Osteoblast (primary cell): ENCODE results near the gene FAM163A. TPM values are rescaled to one million over a fixed set of nuclear protein-coding genes. Genes with fewer than 3 reads are reported as not detected.

Source experiments
- DNase-seq: peaks from one replicate; pipeline ENCODE4 v3.0.0; 2011; ENCODE audit warnings: low spot score, mixed read lengths; ENCODE audit not compliant: insufficient read length; ENCODE audit errors: missing footprints
- H2AFZ ChIP-seq: 2 replicates; pipeline ENCODE4 v1.6.0; 2011; ENCODE audit warnings: mild to moderate bottlenecking, low read length
- H3K27ac ChIP-seq: 2 replicates; pipeline ENCODE4 v1.5.1; 2011; ENCODE audit warnings: mild to moderate bottlenecking, low read depth, low read length, moderate library complexity
- H3K27me3 ChIP-seq: 2 replicates; pipeline ENCODE4 v1.6.0; 2012; ENCODE audit warnings: mild to moderate bottlenecking, control low read depth, inconsistent platforms, low read length, moderate library complexity; ENCODE audit not compliant: insufficient read depth
- H3K36me3 ChIP-seq: 2 replicates; pipeline ENCODE4 v1.5.1; 2011; ENCODE audit warnings: mild to moderate bottlenecking, low read length, control low read depth, moderate library complexity; ENCODE audit not compliant: insufficient read depth
- H3K4me1 ChIP-seq: 2 replicates; pipeline ENCODE4 v1.5.1; 2011; ENCODE audit warnings: mild to moderate bottlenecking, low read length, control low read depth, moderate library complexity; ENCODE audit not compliant: insufficient read depth
- H3K4me2 ChIP-seq: 2 replicates; pipeline ENCODE4 v1.6.0; 2011; ENCODE audit warnings: mild to moderate bottlenecking, low read length; ENCODE audit not compliant: insufficient read depth
- H3K4me3 ChIP-seq: fragments of 200-600 bp; sonication (generic); 3 replicates; pipeline ENCODE4 v1.5.1; 2012; ENCODE audit warnings: mild to moderate bottlenecking, low read length, inconsistent platforms; ENCODE audit not compliant: insufficient read depth
- H3K79me2 ChIP-seq: 2 replicates; pipeline ENCODE4 v1.6.0; 2012; ENCODE audit warnings: mild to moderate bottlenecking, low read length, control low read depth, inconsistent platforms; ENCODE audit not compliant: insufficient read depth
- H3K9me3 ChIP-seq: 2 replicates; pipeline ENCODE4 v1.5.1; 2011; ENCODE audit warnings: low read depth, low read length, control low read depth
- H4K20me1 ChIP-seq: 2 replicates; pipeline ENCODE4 v1.6.0; 2012; ENCODE audit warnings: mild to moderate bottlenecking, low read length, control low read depth; ENCODE audit not compliant: insufficient read depth
- total RNA-seq: library from RNA; depleted of rRNA; stranded (reverse); fragments of >200 nt; gene quantifications from 2 replicates; pipeline ENCODE4 v1.2.3, GENCODE V29; 2012
- TF ChIP-seq, protein P1 (sequence below): IDR thresholded peaks from 2 replicates; pipeline ENCODE4 v1.5.1; 2011; ENCODE audit warnings: mild to moderate bottlenecking, low read depth, low read length, moderate library complexity; ENCODE audit errors: extremely low read depth

The FAM163A gene
- total RNA-seq, 1 donor = not detected

DNA sequence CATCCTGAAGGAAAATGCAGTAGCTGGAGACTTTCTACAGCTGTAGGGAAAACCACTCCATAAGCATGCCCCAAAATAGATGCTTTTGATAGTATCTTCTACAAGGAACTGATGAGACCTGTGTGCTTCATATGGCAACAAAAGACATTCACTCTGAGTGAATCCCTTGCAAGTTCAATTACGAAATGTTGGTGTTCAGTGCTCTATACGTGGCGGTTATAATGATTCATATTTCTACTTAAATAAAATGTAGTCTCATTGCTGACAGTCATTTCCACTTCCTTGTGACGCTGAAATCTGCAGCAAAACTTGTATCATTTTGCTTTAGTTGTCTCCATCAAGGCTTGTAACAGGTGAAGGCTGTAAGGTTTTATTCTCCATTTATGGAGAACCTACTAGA lies 113.9 kb downstream of the FAM163A start:
- TF ChIP-seq, protein P1, sequence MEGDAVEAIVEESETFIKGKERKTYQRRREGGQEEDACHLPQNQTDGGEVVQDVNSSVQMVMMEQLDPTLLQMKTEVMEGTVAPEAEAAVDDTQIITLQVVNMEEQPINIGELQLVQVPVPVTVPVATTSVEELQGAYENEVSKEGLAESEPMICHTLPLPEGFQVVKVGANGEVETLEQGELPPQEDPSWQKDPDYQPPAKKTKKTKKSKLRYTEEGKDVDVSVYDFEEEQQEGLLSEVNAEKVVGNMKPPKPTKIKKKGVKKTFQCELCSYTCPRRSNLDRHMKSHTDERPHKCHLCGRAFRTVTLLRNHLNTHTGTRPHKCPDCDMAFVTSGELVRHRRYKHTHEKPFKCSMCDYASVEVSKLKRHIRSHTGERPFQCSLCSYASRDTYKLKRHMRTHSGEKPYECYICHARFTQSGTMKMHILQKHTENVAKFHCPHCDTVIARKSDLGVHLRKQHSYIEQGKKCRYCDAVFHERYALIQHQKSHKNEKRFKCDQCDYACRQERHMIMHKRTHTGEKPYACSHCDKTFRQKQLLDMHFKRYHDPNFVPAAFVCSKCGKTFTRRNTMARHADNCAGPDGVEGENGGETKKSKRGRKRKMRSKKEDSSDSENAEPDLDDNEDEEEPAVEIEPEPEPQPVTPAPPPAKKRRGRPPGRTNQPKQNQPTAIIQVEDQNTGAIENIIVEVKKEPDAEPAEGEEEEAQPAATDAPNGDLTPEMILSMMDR = no peak
- H3K27ac ChIP-seq = no peak overlapping the region
- DNase-seq = no peak
- H2AFZ ChIP-seq = no peak overlapping the region
- peaks cover 37% of the 10 kb centered on the region for H3K36me3 ChIP-seq
- no peaks in the 10 kb centered on the region for H3K9me3 ChIP-seq
- H3K4me1 ChIP-seq = no peaks in the 10 kb centered on the region
- peaks cover 11% of the 10 kb centered on the region for H3K79me2 ChIP-seq
- H3K4me2 ChIP-seq = no peak overlapping the region
- H3K27me3 ChIP-seq = no peaks in the 10 kb centered on the region
- H3K4me3 ChIP-seq = no peak overlapping the region
- H4K20me1 ChIP-seq = no peaks in the 10 kb centered on the region

DNA sequence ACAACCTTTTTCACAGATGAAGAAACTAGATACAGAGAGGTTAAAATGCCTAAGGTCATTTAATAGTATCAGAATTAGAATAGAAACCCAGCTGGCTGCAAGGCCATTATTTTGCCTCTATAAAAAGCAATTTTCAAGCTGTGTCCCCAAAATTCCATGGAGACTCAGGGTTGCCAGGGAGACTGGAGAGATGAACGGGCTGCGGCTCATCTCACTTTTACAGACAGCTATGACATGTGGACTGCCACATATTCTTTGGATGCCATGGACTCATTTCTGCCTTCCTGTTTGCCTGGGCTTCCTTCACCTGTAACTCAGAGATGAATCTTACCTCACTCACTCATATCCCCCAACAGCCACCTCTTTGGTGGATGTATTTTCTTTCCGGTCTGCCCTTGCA lies 117.6 kb downstream of the FAM163A start:
- Histone ChIP-seq H3K79me2 (peaks cover 38% of the 10 kb centered on the region), H4K20me1 (peaks cover 2% of the 10 kb centered on the region)

DNA sequence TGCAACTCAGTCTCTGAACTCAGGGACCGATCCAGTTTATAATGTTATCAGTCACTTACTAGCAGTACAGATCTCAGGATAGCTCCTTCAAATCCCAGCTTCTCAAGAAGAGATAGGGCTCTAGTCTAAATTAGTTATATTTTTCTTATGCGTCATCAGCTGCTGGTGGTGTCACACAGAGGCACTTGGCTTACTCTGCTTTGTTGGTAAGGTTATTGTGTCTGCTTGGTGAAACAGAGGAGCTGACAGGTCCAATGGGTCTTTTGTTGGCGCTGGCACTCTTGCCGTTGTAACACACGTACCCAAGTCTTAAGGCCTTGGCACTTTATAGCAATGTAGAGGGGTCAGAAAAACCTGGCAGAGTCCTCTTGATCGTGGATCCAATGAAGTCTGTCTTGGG lies 122.3 kb downstream of the FAM163A start:
- H2AFZ ChIP-seq = no peak overlapping the region
- no peak for DNase-seq
- H3K27ac ChIP-seq = no peak overlapping the region
- H3K9me3 ChIP-seq = no peaks in the 10 kb centered on the region
- H3K4me1 ChIP-seq = peaks cover 3% of the 10 kb centered on the region
- peaks cover 72% of the 10 kb centered on the region for H3K79me2 ChIP-seq
- peaks cover 44% of the 10 kb centered on the region for H3K36me3 ChIP-seq
- H3K4me2 ChIP-seq = no peak overlapping the region
- peaks cover 33% of the 10 kb centered on the region for H4K20me1 ChIP-seq
- TF ChIP-seq, protein P1 = no peak
- no peak overlapping the region for H3K4me3 ChIP-seq
- no peaks in the 10 kb centered on the region for H3K27me3 ChIP-seq

More for the DNA sequence above, 117.6 kb downstream of the FAM163A start:
- no peak for DNase-seq
- no peak overlapping the region for H3K4me2 ChIP-seq
- H3K4me3 ChIP-seq = no peak overlapping the region
- H3K27ac ChIP-seq = no peak overlapping the region
- H3K9me3 ChIP-seq = no peaks in the 10 kb centered on the region
- TF ChIP-seq, protein P1 = no peak
- H3K36me3 ChIP-seq = peaks cover 48% of the 10 kb centered on the region
- no peaks in the 10 kb centered on the region for H3K4me1 ChIP-seq
- no peak overlapping the region for H2AFZ ChIP-seq
- no peaks in the 10 kb centered on the region for H3K27me3 ChIP-seq

Other genes starting within 250 kb of the FAM163A start
- gene NPHS2, start 167.3 kb upstream of the FAM163A start, total RNA-seq = not detected in 2 replicates
- not detected in 2 replicates for gene TDRD5, start 151.5 kb upstream of the FAM163A start, total RNA-seq
- 90.8 and 92.3 TPM in 2 replicates for gene TOR1AIP2, start 134.5 kb downstream of the FAM163A start, total RNA-seq
- gene TOR1AIP1, start 139.0 kb downstream of the FAM163A start, total RNA-seq = 78.2 and 83.1 TPM in 2 replicates
- 62.5 and 82.2 TPM in 2 replicates for gene CEP350, start 211.5 kb downstream of the FAM163A start, total RNA-seq